ENCODE results near the gene PACRG.

DNA sequence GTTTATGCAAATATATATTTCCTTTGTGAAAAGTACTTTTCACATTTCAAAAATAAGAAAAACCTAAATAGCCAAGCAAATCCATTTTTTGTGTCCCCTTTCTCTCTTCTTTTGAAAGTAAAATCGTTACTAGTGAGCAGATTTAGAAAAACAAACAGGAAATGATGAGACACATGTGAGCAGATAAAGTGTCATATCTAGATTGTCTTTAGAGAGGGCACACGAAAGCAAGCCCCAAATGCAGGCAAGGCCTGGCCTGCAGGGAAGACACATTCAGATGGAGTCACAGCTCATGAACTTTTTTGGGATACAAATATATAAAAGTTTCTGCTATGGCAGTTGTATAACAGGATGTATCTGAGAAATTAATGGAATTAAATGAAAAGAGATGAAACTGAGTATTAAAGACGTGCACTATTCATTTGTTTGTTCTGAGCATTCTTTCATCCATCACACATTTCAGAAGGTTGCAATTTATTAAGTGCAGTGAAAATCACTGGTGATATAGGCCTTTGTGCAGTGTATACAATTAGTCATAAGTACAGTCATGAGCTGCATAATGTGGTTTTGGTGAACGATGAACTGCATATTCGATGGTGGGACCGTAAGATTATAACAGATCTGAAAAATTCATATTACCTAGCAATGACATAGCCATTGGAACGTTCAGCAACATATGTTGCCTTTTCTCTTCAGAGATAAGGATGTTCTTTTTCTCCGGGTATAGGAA, 101.4 kb downstream of the PACRG start:
- TF ChIP-seq POLR2A (IDR thresholded peaks at IDR 0.05) = no peak
- TF ChIP-seq, protein P1, sequence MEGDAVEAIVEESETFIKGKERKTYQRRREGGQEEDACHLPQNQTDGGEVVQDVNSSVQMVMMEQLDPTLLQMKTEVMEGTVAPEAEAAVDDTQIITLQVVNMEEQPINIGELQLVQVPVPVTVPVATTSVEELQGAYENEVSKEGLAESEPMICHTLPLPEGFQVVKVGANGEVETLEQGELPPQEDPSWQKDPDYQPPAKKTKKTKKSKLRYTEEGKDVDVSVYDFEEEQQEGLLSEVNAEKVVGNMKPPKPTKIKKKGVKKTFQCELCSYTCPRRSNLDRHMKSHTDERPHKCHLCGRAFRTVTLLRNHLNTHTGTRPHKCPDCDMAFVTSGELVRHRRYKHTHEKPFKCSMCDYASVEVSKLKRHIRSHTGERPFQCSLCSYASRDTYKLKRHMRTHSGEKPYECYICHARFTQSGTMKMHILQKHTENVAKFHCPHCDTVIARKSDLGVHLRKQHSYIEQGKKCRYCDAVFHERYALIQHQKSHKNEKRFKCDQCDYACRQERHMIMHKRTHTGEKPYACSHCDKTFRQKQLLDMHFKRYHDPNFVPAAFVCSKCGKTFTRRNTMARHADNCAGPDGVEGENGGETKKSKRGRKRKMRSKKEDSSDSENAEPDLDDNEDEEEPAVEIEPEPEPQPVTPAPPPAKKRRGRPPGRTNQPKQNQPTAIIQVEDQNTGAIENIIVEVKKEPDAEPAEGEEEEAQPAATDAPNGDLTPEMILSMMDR (IDR thresholded peaks at IDR 0.05) = no peak
